Breast epithelium (tissue), 3 donors: Measurements from ENCODE around the gene POLD1.

Experiments used
- CTCF ChIP-seq, 3 donors: fragments of 450-650 bp; IDR thresholded peaks; one replicate each; pipeline ENCODE4 v1.5.1; 2016 to 2017; ENCODE audit warnings: antibody characterized with exemption in 3 of 3, mild to moderate bottlenecking in 3 of 3, moderate library complexity in 3 of 3
- POLR2A ChIP-seq: fragments of 450-650 bp; IDR thresholded peaks from one replicate; pipeline ENCODE4 v1.6.1; 2016; ENCODE audit warnings: antibody characterized with exemption, mild to moderate bottlenecking, moderate library complexity

GRCh38 chr19:50394017-50394416 is 9.9 kb downstream of the POLD1 start:
- no peak for TF ChIP-seq CTCF (IDR thresholded peaks at IDR 0.05)
- TF ChIP-seq POLR2A, result no peak
